ENCODE measurements around the gene TGFBR2.

- TF ChIP-seq CTCF (IDR thresholded peaks at IDR 0.05; ENCODE audit: poor library complexity) (no peak), EZH2phosphoT487 (IDR thresholded peaks at IDR 0.05; ENCODE audit: low read depth, severe bottlenecking, unreplicated experiment) (no peak), EZH2 (IDR thresholded peaks at IDR 0.05; ENCODE audit: borderline replicate concordance) (no peak)
Observed at GRCh38 chr3:30696896-30697295, 90.5 kb downstream of the TGFBR2 start.
